H1 (cell line): ENCODE measurements around the gene HOXA10. TPM values are rescaled to one million over a fixed set of nuclear protein-coding genes. Genes with fewer than 3 reads are reported as not detected.
A peak's percentile ranks its signal among the peaks of the same experiment; 100 is the strongest.

Experiments
- CTCF ChIA-PET: fragments of 300-600 bp; sonication (Branson Sonifier 250); formaldehyde crosslinking; loops from one replicate; lab custom pipeline; 2021; ENCODE audit not compliant: partially characterized antibody; lab: Charles Lee
- POLR2A ChIA-PET: fragments of 300-600 bp; sonication (Branson Sonifier 250); formaldehyde crosslinking; loops from one replicate; lab custom pipeline; 2021; ENCODE audit warnings: inconsistent platforms; ENCODE audit not compliant: partially characterized antibody; lab: Charles Lee
- DNase-seq, 2 experiments: peaks; one replicate each; pipeline versions ENCODE4 v3.0.0 to v3.0.0-alpha.2; 2010 to 2022; ENCODE audit warnings: low spot score in 2 of 2, low read depth in 1 of 2, mixed read lengths in 1 of 2
- FAIRE-seq: peaks from 2 replicates; lab custom pipeline; 2011; peaks lifted over from hg19 to GRCh38; lab: Jason Lieb, UNC
- H2AFZ ChIP-seq: 2 replicates; pipeline ENCODE4 v1.8.1; 2012; ENCODE audit warnings: low read length, inconsistent platforms
- H2AK5ac ChIP-seq: 2 replicates; pipeline ENCODE4 v1.6.1; 2013; ENCODE audit warnings: low read depth, low read length
- H2BK120ac ChIP-seq: replicated peaks from 2 replicates; pipeline ENCODE3; 2013; ENCODE audit warnings: low read depth, low read length, inconsistent platforms
- H2BK12ac ChIP-seq: 2 replicates; pipeline ENCODE4 v1.6.1; 2013; ENCODE audit warnings: low read depth, low read length
- H2BK15ac ChIP-seq: 2 replicates; pipeline ENCODE4 v1.6.1; 2013; ENCODE audit warnings: low read length
- H2BK20ac ChIP-seq: 2 replicates; pipeline ENCODE4 v1.6.1; 2013; ENCODE audit warnings: low read length
- H2BK5ac ChIP-seq: 2 replicates; pipeline ENCODE4 v1.6.1; 2013; ENCODE audit warnings: low read depth, low read length
- H3K14ac ChIP-seq: 2 replicates; pipeline ENCODE4 v1.6.1; 2013; ENCODE audit warnings: inconsistent platforms; ENCODE audit not compliant: insufficient read length
- H3K18ac ChIP-seq: 2 replicates; pipeline ENCODE4 v1.6.1; 2013; ENCODE audit warnings: low read length; ENCODE audit errors: extremely low read depth
- H3K23ac ChIP-seq: 2 replicates; pipeline ENCODE4 v1.6.1; 2013; ENCODE audit warnings: inconsistent platforms; ENCODE audit not compliant: insufficient read length
- H3K23me2 ChIP-seq: 2 replicates; pipeline ENCODE4 v1.6.1; 2013; ENCODE audit warnings: low read depth, low read length
- H3K27ac ChIP-seq: 2 replicates; pipeline ENCODE4 v1.6.1; 2011; ENCODE audit warnings: low read depth, low read length, inconsistent platforms
- H3K27me3 ChIP-seq, 4 experiments: replicated peaks in 1 of 4; 1 replicate in 1 of 4; 2 replicates in 3 of 4; pipeline versions ENCODE4 v1.6.1 to v1.8.1; 2011 to 2013; ENCODE audit warnings: low read length in 3 of 4, mild to moderate bottlenecking in 3 of 4, inconsistent platforms in 2 of 4, mixed read lengths in 2 of 4, moderate library complexity in 1 of 4; ENCODE audit not compliant: control insufficient read depth in 3 of 4, insufficient read depth in 3 of 4; ENCODE audit errors: extremely low read depth in 1 of 4
- H3K36me3 ChIP-seq, 4 experiments: 2 replicates each; pipeline versions ENCODE4 v1.6.1 to v1.8.1; 2011 to 2013; ENCODE audit warnings: mild to moderate bottlenecking in 4 of 4, low read length in 3 of 4, moderate library complexity in 2 of 4, control low read depth in 1 of 4, inconsistent platforms in 1 of 4; ENCODE audit not compliant: insufficient read depth in 4 of 4, control insufficient read depth in 2 of 4
- H3K4ac ChIP-seq: replicated peaks from 2 replicates; pipeline ENCODE3; 2013; ENCODE audit warnings: low read length, low read depth, mixed read lengths, inconsistent platforms; ENCODE audit not compliant: insufficient read length
- H3K4me1 ChIP-seq, 4 experiments: replicated peaks in 1 of 4; 1 replicate in 1 of 4; 2 replicates in 3 of 4; pipeline versions ENCODE4 v1.6.1 to v1.8.1; 2011 to 2013; ENCODE audit warnings: low read length in 3 of 4, inconsistent platforms in 2 of 4, mixed read lengths in 1 of 4; ENCODE audit not compliant: insufficient read depth in 4 of 4, control insufficient read depth in 3 of 4
- H3K4me2 ChIP-seq, 2 experiments: 2 replicates each; pipeline versions ENCODE4 v1.6.1 to v1.8.1; 2011 to 2013; ENCODE audit warnings: low read depth in 2 of 2, low read length in 2 of 2, control low read depth in 1 of 2, inconsistent platforms in 1 of 2, mild to moderate bottlenecking in 1 of 2; ENCODE audit not compliant: insufficient read depth in 1 of 2
- H3K4me3 ChIP-seq, 4 experiments: fragments of 200-600, 300-600 bp in 1 of 4; sonication (generic), shearing (Covaris generic), sonication (Bioruptor Twin) in 1 of 4; 2 replicates each; pipeline versions ENCODE4 v1.5.1 to v1.8.1; 2011 to 2016; ENCODE audit warnings: low read length in 4 of 4, low read depth in 3 of 4, control low read depth in 2 of 4, inconsistent platforms in 2 of 4, mild to moderate bottlenecking in 2 of 4, mixed read lengths in 1 of 4, moderate library complexity in 1 of 4; ENCODE audit not compliant: insufficient read depth in 2 of 4; ENCODE audit errors: extremely low read depth in 1 of 4
- H3K56ac ChIP-seq: replicated peaks from 2 replicates; pipeline ENCODE3; 2013; ENCODE audit warnings: low read depth, mild to moderate bottlenecking, mixed read lengths, low read length, inconsistent platforms; ENCODE audit not compliant: insufficient read length
- H3K79me1 ChIP-seq: 2 replicates; pipeline ENCODE4 v1.6.1; 2013; ENCODE audit warnings: low read depth, low read length, control low read depth
- H3K79me2 ChIP-seq, 2 experiments: 2 replicates each; pipeline versions ENCODE4 v1.6.1 to v1.8.1; 2012 to 2013; ENCODE audit warnings: low read length in 2 of 2, mild to moderate bottlenecking in 2 of 2, inconsistent platforms in 1 of 2; ENCODE audit not compliant: insufficient read depth in 2 of 2, control insufficient read depth in 1 of 2
- H3K9ac ChIP-seq, 4 experiments: replicated peaks in 1 of 4; 1 replicate in 1 of 4; 2 replicates in 3 of 4; pipeline versions ENCODE4 v1.6.1 to v1.8.1; 2011 to 2013; ENCODE audit warnings: low read depth in 3 of 4, low read length in 3 of 4, control low read depth in 2 of 4, mild to moderate bottlenecking in 2 of 4, moderate library complexity in 2 of 4, inconsistent platforms in 1 of 4; ENCODE audit errors: extremely low read depth in 1 of 4
- H3K9me3 ChIP-seq, 2 experiments: 2 replicates each; pipeline versions ENCODE4 v1.6.1 to v1.8.1; 2012 to 2013; ENCODE audit warnings: mild to moderate bottlenecking in 2 of 2, moderate library complexity in 2 of 2, control low read depth in 1 of 2, inconsistent platforms in 1 of 2, low read depth in 1 of 2, low read length in 1 of 2, mixed read lengths in 1 of 2; ENCODE audit not compliant: insufficient read depth in 2 of 2
- H4K20me1 ChIP-seq, 2 experiments: replicated peaks in 1 of 2; 2 replicates each; pipeline versions ENCODE3 to v1.8.1; 2011 to 2013; ENCODE audit warnings: inconsistent platforms in 2 of 2, low read length in 2 of 2, mild to moderate bottlenecking in 1 of 2; ENCODE audit not compliant: insufficient read depth in 2 of 2, control insufficient read depth in 1 of 2
- H4K5ac ChIP-seq: 2 replicates; pipeline ENCODE4 v1.6.1; 2013; ENCODE audit warnings: low read length, low read depth, mixed read lengths, inconsistent platforms; ENCODE audit not compliant: insufficient read length
- H4K8ac ChIP-seq: 2 replicates; pipeline ENCODE4 v1.8.0; 2013; ENCODE audit warnings: mild to moderate bottlenecking, moderate library complexity, low read length, inconsistent platforms; ENCODE audit not compliant: insufficient read depth; ENCODE audit errors: extremely low read depth
- H4K91ac ChIP-seq: replicated peaks from 2 replicates; pipeline ENCODE3; 2013; ENCODE audit warnings: low read length, mixed read lengths, inconsistent platforms; ENCODE audit not compliant: insufficient read length
- CBX5 ChIP-seq: fragments of 300-800, 300-1000 bp; sonication (generic); IDR thresholded peaks from 2 replicates; pipeline ENCODE4 v1.7.1; 2016; ENCODE audit warnings: antibody characterized with exemption, low read length, low read depth
- EZH2 ChIP-seq: fragments of 200-600 bp; sonication (generic); IDR thresholded peaks from 2 replicates; pipeline ENCODE4 v1.7.1; 2012; ENCODE audit warnings: low read depth, mild to moderate bottlenecking, moderate library complexity, low read length, inconsistent platforms; ENCODE audit not compliant: severe bottlenecking
- RNF2 ChIP-seq: fragments of 200-900, 300-1000 bp; sonication (generic); IDR thresholded peaks from 2 replicates; pipeline ENCODE4 v1.7.1; 2016; ENCODE audit warnings: borderline replicate concordance, low read depth, mild to moderate bottlenecking, antibody characterized with exemption, low read length; ENCODE audit not compliant: poor library complexity, severe bottlenecking; ENCODE audit errors: missing control alignments
- SUZ12 ChIP-seq: fragments of 200-600 bp; sonication (generic); IDR thresholded peaks from 2 replicates; pipeline ENCODE4 v1.6.1; 2012; ENCODE audit warnings: mild to moderate bottlenecking, inconsistent platforms, low read length, moderate library complexity, mixed read lengths
- WGBS, 2 experiments: shearing (Covaris generic) in 1 of 2; methylation state at CpG; one replicate each; pipeline versions ENCODE4 v1.1.6 to v1.1.7; 2013 to 2015; ENCODE audit warnings: low lambda C conversion rate in 2 of 2, mixed read lengths in 2 of 2, inconsistent platforms in 1 of 2, low coverage in 1 of 2, missing lambda C conversion rate in 1 of 2; ENCODE audit not compliant: insufficient replicate concordance in 2 of 2, insufficient coverage in 1 of 2, insufficient read length in 1 of 2; ENCODE audit errors: extremely low coverage in 1 of 2, missing lambda C conversion rate in 1 of 2; 5-methylcytosine and 5-hydroxymethylcytosine counted together
- polyA plus RNA-seq, 7 experiments: library from polyadenylated mRNA; depleted of rRNA in 3 of 7; stranded (reverse) in 5 of 7; unstranded in 2 of 7; fragments of >200 nt in 5 of 7; fragments of 200-250 nt in 2 of 7; gene quantifications; 1 replicate in 5 of 7; 2 replicates in 1 of 7; 4 replicates in 1 of 7; pipeline versions ENCODE4 v1.2.1 to v1.2.3, GENCODE V29; 2011 to 2013; ENCODE audit warnings: missing spikeins in 2 of 7, mixed read lengths in 2 of 7
- total RNA-seq: library from RNA; stranded (reverse); fragmentation: NEBNext Ultra II Directional; extraction: Animal tissue kit (Norgen Biotek cat#: 25700); gene quantifications from 2 replicates; pipeline ENCODE4 v1.2.1, GENCODE V29; 2021

Gene HOXA10
- total and polyA plus RNA-seq, 2 of the 8 experiments (the other 6 are each of a cell fraction or from before 2014, with no cell fraction given), result not detected

DNA sequence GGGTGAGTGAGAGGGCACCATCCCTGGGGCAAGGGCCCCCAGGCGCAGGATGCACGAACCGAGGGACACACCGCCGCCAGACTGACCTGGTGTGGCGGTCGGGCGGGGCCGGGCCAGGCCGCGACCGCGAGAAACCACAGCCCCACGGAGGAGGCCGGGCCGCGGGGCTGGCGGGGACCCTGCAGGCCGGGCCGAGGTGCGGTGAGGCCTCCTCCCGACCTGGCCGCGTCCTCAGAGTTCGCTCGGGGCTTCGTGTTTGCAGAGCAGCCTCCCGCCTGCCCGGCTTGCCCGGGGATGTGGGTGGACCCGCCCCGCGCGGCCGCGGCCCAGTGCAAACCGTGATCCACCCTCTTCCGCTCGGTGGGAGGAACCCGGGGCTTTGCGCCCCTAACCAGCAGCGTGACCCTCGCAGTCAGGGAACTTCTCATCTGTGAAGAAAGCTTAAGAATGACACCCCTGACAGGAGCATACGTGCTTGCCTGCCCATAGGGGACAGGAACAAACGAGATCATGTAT, 46.4 kb upstream of the HOXA10 start:
- no peak overlapping the region for H3K18ac ChIP-seq
- DNase-seq (no peak), FAIRE-seq (no peak)
- H3K56ac ChIP-seq, result no peak overlapping the region
- no peaks in the 10 kb centered on the region for H3K79me1 ChIP-seq
- H2BK20ac ChIP-seq, result no peak overlapping the region
- H4K20me1 ChIP-seq, result peaks cover 6% of the 10 kb centered on the region in 2 experiments
- peaks cover 3% of the 10 kb centered on the region; the same call in 1 of the 2 replicates for H3K23me2 ChIP-seq
- H2BK12ac ChIP-seq, result no peak overlapping the region
- no peak overlapping the region for H3K9ac ChIP-seq
- H4K8ac ChIP-seq, result no peak overlapping the region
- H2BK5ac ChIP-seq, result no peak overlapping the region
- no peak overlapping the region for H3K23ac ChIP-seq
- no peak overlapping the region for H4K91ac ChIP-seq
- ChIA-PET CTCF (interaction anchor here (1.0 to 2.2 kb wide), 2 partner anchors 10 to 34 kb away, joined by 3 to 9 read pairs; no protein-coding TSS in a partner anchor), POLR2A (no interaction called here)
- peaks cover 64 to 96% (median 88%) of the 10 kb centered on the region in 4 experiments for H3K27me3 ChIP-seq
- no peak overlapping the region for H2AFZ ChIP-seq
- no peaks in the 10 kb centered on the region; a peak in 1 of 8 replicates for H3K36me3 ChIP-seq
- no peaks in the 10 kb centered on the region for H3K9me3 ChIP-seq
- H4K5ac ChIP-seq, result no peak overlapping the region
- no peak overlapping the region for H3K27ac ChIP-seq
- H3K4me1 ChIP-seq, result peaks cover 5 to 11% (median 6%) of the 10 kb centered on the region in 4 experiments
- no peak overlapping the region for H3K14ac ChIP-seq
- no peak overlapping the region for H3K4ac ChIP-seq
- H3K79me2 ChIP-seq, result no peaks in the 10 kb centered on the region
- H2AK5ac ChIP-seq, result no peak overlapping the region
- H3K4me3 ChIP-seq, result peak overlapping the region in 1 of 4 experiments; percentile 44; a peak in 3 of 8 replicates
- peak; percentile 96 for TF ChIP-seq SUZ12
- peak; percentile 56 for TF ChIP-seq RNF2
- TF ChIP-seq EZH2, result peak; percentile 96
- TF ChIP-seq CBX5, result no peak
- H2BK120ac ChIP-seq, result no peak overlapping the region
- H3K4me2 ChIP-seq, result peak overlapping the region; percentile 22 to 49; a peak in 3 of 4 replicates
- 28% methylated on average over 32 of the region's 45 CpGs; no CpG with 5 or more reads in 1 of the 2 experiments for WGBS, 2 experiments
- no peak overlapping the region for H2BK15ac ChIP-seq
